BJ (cell line): ENCODE results near the gene HS6ST3. TPM values are rescaled to one million over a fixed set of nuclear protein-coding genes. Genes with fewer than 3 reads are reported as not detected.

ENCODE experiments used
- CTCF ChIA-PET: fragments of 350-600 bp; formaldehyde crosslinking; extraction: SDS; loops from one replicate; lab custom pipeline; 2021; ENCODE audit warnings: antibody characterized with exemption, inconsistent platforms; lab: Yijun Ruan, JAX
- POLR2A ChIA-PET: fragments of 300-600 bp; sonication (Branson Sonifier 250); formaldehyde crosslinking; extraction: SDS; loops from one replicate; lab custom pipeline; 2021; ENCODE audit warnings: antibody characterized with exemption; lab: Charles Lee
- DNase-seq: peaks from one replicate; pipeline ENCODE4 v3.0.0-alpha.2; 2011; ENCODE audit warnings: low read depth
- H3K27me3 ChIP-seq: 2 replicates; pipeline ENCODE4 v1.6.0; 2011; ENCODE audit warnings: low read length; ENCODE audit not compliant: control insufficient read depth, insufficient read depth
- H3K36me3 ChIP-seq: 2 replicates; pipeline ENCODE4 v1.5.1; 2011; ENCODE audit warnings: low read length; ENCODE audit not compliant: control insufficient read depth, insufficient read depth
- H3K4me3 ChIP-seq: 2 replicates; pipeline ENCODE4 v1.5.1; 2011; ENCODE audit warnings: low read depth, mild to moderate bottlenecking, control low read depth, low read length
- polyA plus RNA-seq: library from polyadenylated mRNA; depleted of rRNA; stranded (reverse); fragments of >200 nt; gene quantifications from 2 replicates; pipeline ENCODE4 v1.2.3, GENCODE V29; 2011
- TF ChIP-seq, protein P1 (sequence below): IDR thresholded peaks from 2 replicates; pipeline ENCODE4 v1.5.1; 2011; ENCODE audit warnings: low read depth, mild to moderate bottlenecking, control low read depth, inconsistent platforms, low read length, moderate library complexity; ENCODE audit not compliant: insufficient read depth

Gene HS6ST3
- polyA plus RNA-seq, 1 experiment, result not detected

DNA sequence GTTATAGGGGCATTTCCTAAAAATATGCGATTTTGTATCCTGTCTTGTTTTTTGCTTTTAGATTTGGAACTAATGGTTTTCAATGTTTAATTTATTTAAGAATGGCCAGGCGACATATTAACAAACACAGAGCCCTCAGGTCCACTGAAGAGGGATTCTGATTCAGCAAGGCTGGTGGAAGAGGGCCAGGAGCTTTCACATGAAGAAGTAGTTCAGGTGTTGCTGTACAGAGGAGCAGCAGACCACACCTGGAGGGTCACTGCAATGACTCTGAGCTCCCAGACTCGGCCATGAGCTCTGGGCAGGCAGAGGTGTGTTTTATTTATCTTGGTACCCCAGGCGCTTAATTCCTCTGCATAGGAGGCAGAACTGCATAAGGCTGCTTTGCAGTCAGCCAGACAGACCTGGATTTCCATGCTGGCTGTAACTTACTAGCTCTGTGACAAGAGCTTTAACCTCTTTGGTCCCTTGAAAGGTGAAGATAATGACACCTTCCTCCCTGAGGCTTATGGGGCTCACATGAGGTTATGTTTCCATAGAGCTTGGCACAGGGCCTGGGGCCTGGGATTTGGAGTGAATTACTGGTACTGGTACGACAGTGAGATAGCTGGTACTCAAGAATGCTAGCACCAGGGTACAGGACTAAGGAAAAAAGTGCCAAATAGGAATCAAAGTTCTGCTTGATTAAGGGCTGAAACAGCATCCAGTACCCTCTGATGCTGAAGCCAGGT is 719.6 kb downstream of the HS6ST3 start:
- no peak for DNase-seq
- TF ChIP-seq, protein P1, sequence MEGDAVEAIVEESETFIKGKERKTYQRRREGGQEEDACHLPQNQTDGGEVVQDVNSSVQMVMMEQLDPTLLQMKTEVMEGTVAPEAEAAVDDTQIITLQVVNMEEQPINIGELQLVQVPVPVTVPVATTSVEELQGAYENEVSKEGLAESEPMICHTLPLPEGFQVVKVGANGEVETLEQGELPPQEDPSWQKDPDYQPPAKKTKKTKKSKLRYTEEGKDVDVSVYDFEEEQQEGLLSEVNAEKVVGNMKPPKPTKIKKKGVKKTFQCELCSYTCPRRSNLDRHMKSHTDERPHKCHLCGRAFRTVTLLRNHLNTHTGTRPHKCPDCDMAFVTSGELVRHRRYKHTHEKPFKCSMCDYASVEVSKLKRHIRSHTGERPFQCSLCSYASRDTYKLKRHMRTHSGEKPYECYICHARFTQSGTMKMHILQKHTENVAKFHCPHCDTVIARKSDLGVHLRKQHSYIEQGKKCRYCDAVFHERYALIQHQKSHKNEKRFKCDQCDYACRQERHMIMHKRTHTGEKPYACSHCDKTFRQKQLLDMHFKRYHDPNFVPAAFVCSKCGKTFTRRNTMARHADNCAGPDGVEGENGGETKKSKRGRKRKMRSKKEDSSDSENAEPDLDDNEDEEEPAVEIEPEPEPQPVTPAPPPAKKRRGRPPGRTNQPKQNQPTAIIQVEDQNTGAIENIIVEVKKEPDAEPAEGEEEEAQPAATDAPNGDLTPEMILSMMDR, result no peak
- POLR2A ChIA-PET, result no interaction called here
- Histone ChIP-seq H3K36me3 (no peaks in the 10 kb centered on the region), H3K27me3 (no peaks in the 10 kb centered on the region), H3K4me3 (no peak overlapping the region)
- CTCF ChIA-PET, result interaction anchor here (1.2 kb wide), 1 partner anchor 10 kb away, joined by 4 read pairs; no protein-coding TSS in a partner anchor

DNA sequence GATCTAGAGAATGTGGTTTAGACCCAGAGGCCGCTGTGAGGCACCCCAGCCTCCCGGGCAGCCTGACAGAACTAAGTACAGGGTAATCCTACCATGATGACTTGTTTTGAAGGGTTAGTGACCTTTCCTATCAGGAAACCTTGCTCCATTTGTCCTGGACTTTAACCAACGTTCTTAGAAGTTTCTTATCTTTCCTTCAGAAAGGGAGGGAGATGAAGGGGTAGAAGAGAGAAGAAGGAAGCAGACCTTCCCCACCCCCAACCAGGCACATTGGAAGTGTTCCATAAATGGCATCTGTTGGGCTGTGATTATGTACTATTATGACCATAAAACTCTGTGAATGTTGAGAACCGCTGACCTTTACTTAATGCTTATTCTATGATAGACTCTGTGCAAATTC is 720.2 kb downstream of the HS6ST3 start:
- ChIA-PET CTCF (interaction anchor here (1.2 kb wide), 1 partner anchor 9 kb away, joined by 4 read pairs; no protein-coding TSS in a partner anchor), POLR2A (no interaction called here)
- H3K36me3 ChIP-seq, result no peaks in the 10 kb centered on the region
- no peaks in the 10 kb centered on the region for H3K27me3 ChIP-seq
- no peak overlapping the region for H3K4me3 ChIP-seq
- TF ChIP-seq, protein P1, result no peak
- DNase-seq, result no peak

DNA sequence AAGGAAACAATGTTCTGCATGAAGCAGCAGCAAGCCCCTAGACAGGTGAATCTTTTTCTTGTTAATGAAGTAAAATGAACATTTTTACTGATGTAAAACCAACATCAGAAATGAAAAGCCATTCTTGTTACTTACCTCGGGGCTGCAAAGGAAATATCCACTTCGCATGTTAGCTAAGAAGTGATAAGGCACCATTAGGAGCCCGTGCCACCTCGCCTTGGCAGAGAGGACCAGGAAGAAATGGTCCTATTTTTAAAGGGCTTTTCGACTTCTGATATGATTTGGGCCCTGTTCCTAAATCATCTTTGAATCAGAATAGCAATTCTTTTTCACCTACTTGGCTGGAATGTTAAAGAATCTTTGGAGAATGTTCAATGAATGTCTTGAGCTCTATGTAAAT is 721.1 kb downstream of the HS6ST3 start:
- POLR2A ChIA-PET, result no interaction called here

DNA sequence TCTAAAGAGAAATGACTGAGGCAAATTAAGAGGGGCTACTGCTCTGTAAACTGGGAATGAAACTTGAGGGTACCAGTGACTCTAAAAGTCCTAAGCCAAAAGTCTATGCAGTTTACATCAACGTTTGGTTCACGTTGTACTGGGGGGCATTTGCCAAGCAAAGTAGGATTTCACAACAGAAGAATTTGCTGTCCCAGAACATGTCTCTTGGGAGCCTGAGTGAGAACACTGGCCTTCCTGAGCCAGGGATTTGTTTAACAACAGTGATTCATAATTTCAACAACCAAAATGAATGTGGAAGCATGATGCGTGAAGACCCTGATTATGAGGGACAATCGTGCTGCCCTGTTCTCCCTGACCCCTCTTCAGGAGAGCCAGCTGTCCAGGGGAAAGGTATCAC is 726.4 kb downstream of the HS6ST3 start:
- no peak for DNase-seq
- Histone ChIP-seq H3K27me3 (no peaks in the 10 kb centered on the region), H3K36me3 (no peaks in the 10 kb centered on the region), H3K4me3 (no peak overlapping the region)
- CTCF ChIA-PET, result interaction anchor here (0.6 kb wide), 1 partner anchor 57 kb away, joined by 3 read pairs; no protein-coding TSS in a partner anchor
- TF ChIP-seq, protein P1, result no peak
- POLR2A ChIA-PET, result no interaction called here

More for the DNA sequence above, 721.1 kb downstream of the HS6ST3 start:
- Histone ChIP-seq H3K27me3 (no peaks in the 10 kb centered on the region), H3K36me3 (no peaks in the 10 kb centered on the region), H3K4me3 (no peak overlapping the region)
- DNase-seq, result no peak
- TF ChIP-seq, protein P1, result no peak
- CTCF ChIA-PET, result no interaction called here

DNA sequence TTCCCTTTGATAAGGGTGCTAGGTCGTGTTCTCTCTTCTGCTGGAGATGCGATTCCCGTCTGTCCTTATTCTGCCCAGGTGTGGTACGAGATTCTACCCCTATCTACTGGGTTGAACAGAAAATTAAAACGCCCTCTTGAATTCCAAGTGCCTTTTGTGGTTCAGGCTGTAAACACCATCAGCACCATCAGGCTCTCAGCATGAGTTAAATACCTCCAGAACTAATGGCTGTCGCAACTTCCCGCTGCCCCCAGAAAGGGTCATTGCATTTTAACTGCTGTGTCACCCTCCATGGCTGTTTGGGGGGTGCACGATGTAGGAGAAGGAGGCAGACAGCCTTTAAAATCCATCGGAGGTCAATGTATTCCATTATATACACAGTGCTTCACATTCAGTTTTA is 727.0 kb downstream of the HS6ST3 start:
- ChIA-PET CTCF (interaction anchor here (0.6 to 1.5 kb wide), 4 partner anchors 11 to 796 kb away, joined by 3 to 6 read pairs (median 4); no protein-coding TSS in a partner anchor), POLR2A (no interaction called here)
- no peaks in the 10 kb centered on the region for H3K36me3 ChIP-seq
- no peak for DNase-seq
- H3K27me3 ChIP-seq, result no peaks in the 10 kb centered on the region
- TF ChIP-seq, protein P1, result no peak
- no peak overlapping the region for H3K4me3 ChIP-seq
